ENCODE data around the gene PACRG. TPM values are rescaled to one million over a fixed set of nuclear protein-coding genes. Genes with fewer than 3 reads are reported as not detected.

The PACRG gene
- total RNA-seq, 1 donor from 2014 or later: 1.2 TPM

GRCh38 chr6:163248051-163248450 is 520.3 kb downstream of the PACRG start:
- Mint-ChIP-seq H3K36me3 (ENCODE audit: unreplicated experiment) (no peaks in the 10 kb centered on the region), H3K4me3 (ENCODE audit: unreplicated experiment) (no peak overlapping the region), H3K4me1 (ENCODE audit: unreplicated experiment) (no peaks in the 10 kb centered on the region), H3K27ac (ENCODE audit: unreplicated experiment) (no peak overlapping the region), H3K27me3 (ENCODE audit: unreplicated experiment) (no peaks in the 10 kb centered on the region), H3K9me3 (ENCODE audit: unreplicated experiment) (no peaks in the 10 kb centered on the region)
- DNase-seq (ENCODE audit: extremely low spot score, unreplicated experiment): no peak
- TF ChIP-seq CTCF (IDR thresholded peaks at IDR 0.05): no peak

DNA sequence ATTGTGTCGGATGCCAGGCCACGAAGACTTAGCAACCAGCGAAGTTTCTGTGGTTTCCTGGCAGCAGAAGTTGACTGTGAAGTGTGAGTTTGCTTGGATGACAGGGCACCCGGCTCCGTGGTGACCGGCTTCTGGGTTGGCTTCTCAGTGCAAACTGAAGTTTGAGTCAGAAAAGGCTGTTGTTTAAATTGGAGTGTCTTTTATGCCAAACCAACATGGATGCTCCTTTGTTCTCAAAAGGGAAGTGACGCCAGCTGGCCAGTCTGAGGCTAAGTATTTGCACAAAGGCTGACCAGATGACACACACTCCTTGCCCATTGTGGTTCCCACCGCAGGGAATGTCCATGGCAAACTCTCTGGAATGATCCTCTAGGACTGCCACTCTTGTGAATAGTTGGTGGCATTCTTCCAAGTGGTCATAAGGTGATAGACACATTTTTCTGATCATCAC is 521.9 kb downstream of the PACRG start:
- Mint-ChIP-seq H3K27ac (ENCODE audit: unreplicated experiment) (no peak overlapping the region), H3K9me3 (ENCODE audit: unreplicated experiment) (no peaks in the 10 kb centered on the region), H3K27me3 (ENCODE audit: unreplicated experiment) (no peaks in the 10 kb centered on the region), H3K36me3 (ENCODE audit: unreplicated experiment) (no peaks in the 10 kb centered on the region), H3K4me1 (ENCODE audit: unreplicated experiment) (no peaks in the 10 kb centered on the region), H3K4me3 (ENCODE audit: unreplicated experiment) (no peak overlapping the region)
- no peak for DNase-seq (ENCODE audit: extremely low spot score, unreplicated experiment)
- TF ChIP-seq CTCF (IDR thresholded peaks at IDR 0.05): no peak

DNA sequence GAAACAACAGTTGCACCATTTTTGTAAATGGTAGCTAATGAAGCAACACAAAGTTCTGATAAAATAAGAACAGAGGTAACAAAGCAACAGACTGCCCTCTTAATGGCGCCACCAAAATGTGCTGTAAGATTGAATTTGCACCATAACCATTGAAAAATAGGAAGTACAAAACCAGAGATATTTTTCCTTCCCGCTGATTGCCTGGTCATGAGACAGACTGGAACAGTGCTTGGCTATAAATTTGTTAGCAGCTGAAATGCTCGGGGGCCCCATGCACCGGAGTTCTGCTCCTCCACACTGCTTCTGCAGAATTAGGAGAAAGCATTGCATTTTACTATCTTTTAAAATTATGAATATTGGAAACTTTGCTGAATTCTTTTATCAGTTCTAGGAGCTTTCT is 522.3 kb downstream of the PACRG start:
- no peak for TF ChIP-seq CTCF (IDR thresholded peaks at IDR 0.05)
- Mint-ChIP-seq H3K27me3 (ENCODE audit: unreplicated experiment) (no peaks in the 10 kb centered on the region), H3K27ac (ENCODE audit: unreplicated experiment) (no peak overlapping the region), H3K4me1 (ENCODE audit: unreplicated experiment) (no peaks in the 10 kb centered on the region), H3K9me3 (ENCODE audit: unreplicated experiment) (no peaks in the 10 kb centered on the region), H3K4me3 (ENCODE audit: unreplicated experiment) (no peak overlapping the region), H3K36me3 (ENCODE audit: unreplicated experiment) (no peaks in the 10 kb centered on the region)
- DNase-seq (ENCODE audit: extremely low spot score, unreplicated experiment): no peak

GRCh38 chr6:163252061-163252591 is 524.4 kb downstream of the PACRG start:
- H3K27ac Mint-ChIP-seq (ENCODE audit: unreplicated experiment): no peak overlapping the region
- DNase-seq (ENCODE audit: extremely low spot score, unreplicated experiment): no peak
- no peak for TF ChIP-seq CTCF (IDR thresholded peaks at IDR 0.05)
- no peak overlapping the region for H3K4me3 Mint-ChIP-seq (ENCODE audit: unreplicated experiment)
- no peaks in the 10 kb centered on the region for H3K27me3 Mint-ChIP-seq (ENCODE audit: unreplicated experiment)
- H3K4me1 Mint-ChIP-seq (ENCODE audit: unreplicated experiment): no peaks in the 10 kb centered on the region
- no peaks in the 10 kb centered on the region for H3K36me3 Mint-ChIP-seq (ENCODE audit: unreplicated experiment)
- no peaks in the 10 kb centered on the region for H3K9me3 Mint-ChIP-seq (ENCODE audit: unreplicated experiment)

DNA sequence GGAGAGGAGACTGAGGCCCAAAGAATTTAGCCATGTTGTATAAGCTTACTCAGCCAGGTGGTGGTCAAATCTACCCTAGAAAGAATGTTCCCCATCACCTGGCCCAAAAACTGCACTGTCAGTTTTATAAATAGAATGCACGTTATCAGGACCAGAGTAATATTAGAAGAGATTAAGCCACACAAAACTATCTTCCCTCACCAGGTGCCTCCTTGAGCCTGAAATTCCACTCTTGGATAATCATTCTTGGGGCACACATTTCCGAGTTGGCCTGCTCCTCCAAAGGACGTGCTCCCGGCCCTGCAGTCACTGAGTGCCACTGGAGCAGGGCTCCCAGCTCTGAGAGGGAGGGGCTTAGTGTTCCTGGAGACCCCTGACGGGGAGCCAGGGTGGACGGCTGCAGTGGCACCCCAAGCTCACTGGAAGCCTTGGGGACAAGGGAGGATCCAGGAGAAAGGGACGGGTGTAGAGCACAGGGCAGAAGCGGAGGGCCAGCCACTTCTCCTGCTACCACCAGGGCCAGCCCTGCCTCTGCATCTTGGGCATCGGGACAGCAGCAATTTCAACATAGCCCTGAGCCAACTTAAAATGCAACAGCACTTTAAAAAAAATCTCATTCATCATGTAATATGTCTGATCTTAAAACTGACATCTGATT is 525.9 kb downstream of the PACRG start:
- TF ChIP-seq CTCF (IDR thresholded peaks at IDR 0.05): no peak
- Mint-ChIP-seq H3K4me3 (ENCODE audit: unreplicated experiment) (no peak overlapping the region), H3K27ac (ENCODE audit: unreplicated experiment) (no peak overlapping the region), H3K4me1 (ENCODE audit: unreplicated experiment) (no peaks in the 10 kb centered on the region), H3K27me3 (ENCODE audit: unreplicated experiment) (no peaks in the 10 kb centered on the region), H3K36me3 (ENCODE audit: unreplicated experiment) (no peaks in the 10 kb centered on the region), H3K9me3 (ENCODE audit: unreplicated experiment) (no peaks in the 10 kb centered on the region)
- DNase-seq (ENCODE audit: extremely low spot score, unreplicated experiment): no peak

Measured in osteocyte (in vitro differentiated cells).